ENCODE measurements around the gene TSPOAP1. TPM values are rescaled to one million over a fixed set of nuclear protein-coding genes. Genes with fewer than 3 reads are reported as not detected.

Gene TSPOAP1
- total RNA-seq, 1 experiment from 2014 or later, result 0.53 TPM

DNA sequence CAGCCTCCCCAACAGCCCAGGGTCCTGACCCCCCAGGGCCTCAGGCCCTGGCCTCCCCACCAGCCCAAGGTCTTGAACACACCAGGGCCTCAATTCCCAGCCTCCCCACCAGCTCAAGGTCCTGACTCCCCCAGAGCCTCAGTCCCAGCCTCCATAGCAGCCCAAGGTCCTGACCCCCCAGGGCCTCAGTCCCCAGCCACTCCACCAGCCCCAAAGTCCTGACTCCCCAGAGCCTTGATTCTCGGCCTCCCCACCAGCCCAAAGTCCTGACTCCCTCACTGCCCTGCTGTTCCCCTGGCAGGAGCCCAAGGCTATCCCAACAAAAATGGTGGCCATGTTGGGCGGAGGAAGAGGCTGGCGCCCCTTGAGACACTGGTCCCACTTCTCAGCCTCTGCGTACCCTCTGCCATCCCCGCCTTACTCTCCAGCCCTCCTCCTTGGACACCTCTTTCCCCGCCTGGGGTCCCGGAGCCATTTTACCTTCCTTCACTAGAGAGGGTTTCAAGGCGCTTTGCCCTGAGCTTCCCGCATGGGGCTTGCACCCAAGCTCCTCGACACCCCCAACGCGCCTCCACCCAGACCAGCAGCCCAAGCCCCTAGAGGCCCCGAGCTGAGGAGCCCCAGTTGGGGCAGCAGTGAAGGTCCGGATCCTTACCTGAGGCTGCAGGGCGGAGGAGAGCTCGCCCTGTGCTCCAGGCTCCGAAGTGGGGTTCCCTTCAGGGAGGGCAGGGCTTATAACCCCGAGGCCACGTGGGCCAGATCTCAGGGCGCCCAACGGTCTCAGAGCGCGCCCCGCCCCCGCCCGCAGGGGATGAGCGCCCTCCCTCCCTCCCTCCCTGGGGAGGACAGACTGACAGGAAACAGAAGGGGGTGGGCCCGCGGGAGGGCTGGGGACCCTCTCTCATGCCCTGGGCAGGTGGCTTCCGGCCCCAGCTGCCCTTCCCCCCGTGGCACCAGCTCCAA is 3.5 kb upstream of the TSPOAP1 start:
- H3K27ac ChIP-seq, result no peak overlapping the region

DNA sequence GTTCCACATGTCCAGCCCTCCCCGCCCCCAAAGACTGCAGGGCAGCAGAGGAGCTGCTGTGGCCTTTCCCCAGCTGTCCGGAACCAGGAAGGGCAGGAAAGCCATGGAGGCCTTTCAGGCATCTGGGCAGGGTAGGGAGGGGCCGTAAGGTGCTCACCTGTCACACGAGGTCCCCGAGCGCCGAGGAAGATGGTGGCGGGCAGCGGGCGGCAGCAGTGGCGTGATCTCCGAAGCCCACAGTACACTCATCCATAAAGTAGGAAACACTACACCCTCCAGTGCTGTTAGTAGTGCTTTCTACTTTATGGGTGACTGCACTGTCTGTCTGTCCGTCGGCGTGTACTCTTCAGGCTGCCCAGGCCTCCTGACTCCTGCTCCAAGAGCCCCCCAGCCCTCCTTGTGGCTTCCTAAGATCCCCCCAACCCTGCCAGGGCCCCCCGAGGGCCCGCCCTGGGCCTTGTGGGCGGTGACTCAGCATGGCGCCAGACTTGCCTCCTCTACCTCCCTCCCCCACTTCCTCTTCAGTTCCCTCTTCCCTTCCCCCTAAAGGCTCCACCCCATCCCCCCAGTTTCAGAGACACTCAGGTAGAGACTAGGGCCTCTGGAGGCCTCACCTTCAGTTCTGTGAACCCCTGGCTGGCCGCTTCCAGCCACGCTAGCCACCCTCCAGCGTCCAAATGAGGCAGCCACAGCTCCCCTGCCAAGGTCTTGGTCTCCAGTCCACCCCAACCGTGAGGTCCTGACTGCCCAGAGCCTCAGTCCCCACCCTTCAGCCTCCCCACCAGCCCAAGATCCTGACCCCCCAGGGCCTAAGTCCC is 2.6 kb upstream of the TSPOAP1 start:
- Histone ChIP-seq H3K27me3 (peaks cover 5% of the 10 kb centered on the region; the same call in 1 of the 2 replicates), H3K9me3 (replicated peaks) (no peaks in the 10 kb centered on the region), H3K27ac (no peak overlapping the region), H3K4me1 (no peaks in the 10 kb centered on the region), H3K4me3 (no peak overlapping the region), H3K36me3 (no peaks in the 10 kb centered on the region)
- no peak for DNase-seq

More for the DNA sequence above, 3.5 kb upstream of the TSPOAP1 start:
- Histone ChIP-seq H3K36me3 (no peaks in the 10 kb centered on the region), H3K9me3 (replicated peaks) (no peaks in the 10 kb centered on the region), H3K27me3 (peaks cover 5% of the 10 kb centered on the region; the same call in 1 of the 2 replicates), H3K4me1 (no peaks in the 10 kb centered on the region), H3K4me3 (no peak overlapping the region)
- DNase-seq, result no peak

DNA sequence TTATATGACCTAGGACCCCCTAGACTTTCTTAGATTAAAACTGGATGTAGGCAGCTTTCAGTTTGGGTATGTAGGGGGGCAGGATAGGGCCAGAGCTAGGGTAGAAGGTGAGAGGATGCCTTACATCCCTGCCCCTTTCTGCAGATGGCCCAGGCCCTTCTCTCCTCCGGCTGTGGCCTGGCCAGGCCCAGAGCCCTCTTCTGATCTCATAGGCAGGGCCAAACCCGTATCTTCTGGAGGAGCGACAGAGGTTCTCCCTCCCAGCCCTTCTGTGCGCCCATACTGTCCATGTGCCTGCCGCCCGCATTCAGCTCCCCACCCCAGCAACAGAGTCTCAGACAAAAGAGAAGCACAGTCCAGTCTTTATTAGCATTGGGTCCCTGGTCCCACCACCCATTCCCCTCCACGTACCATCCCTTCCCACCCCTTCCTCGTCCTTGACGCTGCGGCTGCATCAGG is 2.0 kb upstream of the TSPOAP1 start:
- H3K4me3 ChIP-seq, result no peak overlapping the region
- no peaks in the 10 kb centered on the region for H3K36me3 ChIP-seq
- no peaks in the 10 kb centered on the region for H3K4me1 ChIP-seq
- no peak for DNase-seq
- no peaks in the 10 kb centered on the region for H3K9me3 ChIP-seq (replicated peaks)
- no peak overlapping the region for H3K27ac ChIP-seq
- peaks cover 5% of the 10 kb centered on the region; the same call in 1 of the 2 replicates for H3K27me3 ChIP-seq

DNA sequence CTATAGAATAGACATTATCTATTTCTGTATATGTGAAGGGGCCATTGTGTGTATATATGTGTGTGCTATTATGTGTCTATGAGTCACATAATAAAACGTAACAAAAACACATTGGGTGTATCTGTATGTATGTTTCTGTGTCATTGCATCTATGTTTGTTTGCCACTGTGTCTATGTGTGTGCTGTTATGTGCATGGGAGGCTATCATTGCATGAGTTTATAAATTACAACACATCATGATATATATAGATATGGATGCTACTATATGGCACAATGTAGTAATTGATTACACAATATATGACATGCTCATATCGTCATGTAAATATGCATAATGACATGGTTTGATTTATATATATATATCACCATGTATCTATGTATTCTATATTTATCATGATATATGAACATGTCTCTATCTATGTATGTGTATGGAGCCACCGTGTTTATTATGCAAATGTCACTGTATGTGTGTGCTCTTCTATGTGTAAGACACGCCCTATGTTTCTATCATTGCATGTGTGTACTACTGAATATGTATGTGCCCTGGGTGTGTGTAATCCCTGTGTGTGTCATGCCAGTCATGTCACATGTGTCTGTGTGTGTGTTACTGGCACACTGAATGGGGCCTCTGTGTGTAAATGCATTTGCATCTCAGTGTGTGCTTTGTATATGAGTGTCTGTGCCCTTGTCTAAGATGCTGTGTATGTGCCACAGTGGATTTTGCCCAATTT is 1.4 kb upstream of the TSPOAP1 start:
- H3K27ac ChIP-seq, result no peak overlapping the region
- H3K4me3 ChIP-seq, result no peak overlapping the region

DNA sequence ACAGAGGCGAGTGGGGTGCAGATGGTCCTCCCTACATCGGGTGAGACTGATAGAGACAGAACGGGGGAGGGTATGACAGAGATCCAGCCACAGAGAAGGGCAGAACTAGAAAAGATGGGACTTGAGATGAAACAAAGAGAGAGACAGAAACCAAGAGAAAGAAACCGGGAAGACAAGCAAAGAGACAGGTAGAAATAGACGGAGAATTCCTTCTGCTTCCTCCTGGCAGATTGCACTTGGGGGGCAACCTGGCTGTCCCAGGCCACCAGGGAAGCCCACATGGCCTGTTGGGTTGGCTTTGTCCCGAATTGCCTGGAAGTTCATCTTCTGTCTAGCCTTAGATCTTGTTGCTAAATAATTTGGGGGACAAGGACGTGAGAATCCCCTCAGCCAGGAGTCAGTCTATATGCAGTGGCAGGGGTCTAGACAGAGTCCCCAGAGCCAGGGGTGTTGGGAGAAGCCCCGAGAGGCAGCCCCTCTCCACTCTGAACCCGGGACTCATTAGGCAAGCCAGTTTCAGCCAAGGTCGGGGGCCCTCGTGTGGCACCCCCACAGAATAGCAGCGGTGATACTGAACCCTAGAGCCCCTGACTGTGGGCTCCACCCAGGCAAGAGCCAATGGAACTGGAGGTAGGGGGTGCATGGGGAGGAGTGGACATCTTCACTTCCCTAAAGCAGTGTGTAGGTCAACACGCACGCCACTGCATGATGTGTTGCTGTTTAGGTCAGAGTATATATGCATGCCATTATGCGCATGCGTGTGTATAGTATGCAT is 627 bp upstream of the TSPOAP1 start:
- Histone ChIP-seq H3K27me3 (peaks cover 5% of the 10 kb centered on the region; the same call in 1 of the 2 replicates), H3K4me3 (no peak overlapping the region), H3K27ac (no peak overlapping the region), H3K9me3 (replicated peaks) (no peaks in the 10 kb centered on the region), H3K4me1 (no peaks in the 10 kb centered on the region), H3K36me3 (no peaks in the 10 kb centered on the region)
- DNase-seq, result peak in 1 of 2 experiments; percentile 36

More for the DNA sequence above, 1.4 kb upstream of the TSPOAP1 start:
- peaks cover 5% of the 10 kb centered on the region; the same call in 1 of the 2 replicates for H3K27me3 ChIP-seq
- H3K9me3 ChIP-seq (replicated peaks), result no peaks in the 10 kb centered on the region
- no peak for DNase-seq
- H3K4me1 ChIP-seq, result no peaks in the 10 kb centered on the region
- H3K36me3 ChIP-seq, result no peaks in the 10 kb centered on the region

DNA sequence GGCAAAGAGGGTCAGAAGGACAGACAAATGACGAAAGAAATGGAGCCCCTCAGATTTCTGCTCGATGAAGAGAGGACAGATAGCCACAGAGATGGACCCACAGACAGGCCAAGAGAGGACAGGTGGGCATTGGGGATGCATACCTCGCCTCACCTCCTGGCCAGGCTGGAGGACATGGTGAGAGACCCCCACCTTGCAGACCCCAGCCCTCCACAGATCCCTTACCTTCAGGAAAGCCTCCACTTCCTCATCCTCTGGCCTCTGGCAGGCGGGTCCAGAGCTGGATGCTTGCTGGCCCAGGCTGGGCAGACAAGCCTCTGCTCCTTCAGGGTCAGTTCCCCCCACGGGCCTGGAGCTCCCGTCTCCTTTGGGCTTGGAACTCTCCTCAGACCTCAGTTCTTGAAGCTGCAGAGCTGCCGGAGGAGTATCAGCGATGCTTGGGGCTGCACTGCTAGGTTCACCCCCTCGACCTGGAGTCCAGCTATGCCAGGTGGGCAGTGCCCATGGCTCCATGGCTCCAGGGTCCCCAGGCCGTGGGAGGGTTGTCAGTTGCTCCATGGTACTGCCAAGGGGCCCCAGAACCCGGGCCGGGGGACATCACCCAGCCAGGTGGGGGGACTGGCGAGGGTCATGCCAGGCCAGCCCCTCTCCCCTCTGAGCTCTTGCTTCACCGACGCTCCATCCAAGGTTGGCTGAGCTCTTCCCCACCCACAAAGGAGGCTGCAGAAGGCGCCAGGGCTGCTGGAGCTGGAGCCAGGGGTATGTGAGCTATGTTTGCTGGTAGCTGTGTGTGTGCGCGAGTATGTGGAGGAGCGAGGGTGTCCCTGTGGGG is 1.0 kb downstream of the TSPOAP1 start:
- Histone ChIP-seq H3K27ac (no peak overlapping the region), H3K36me3 (no peaks in the 10 kb centered on the region), H3K4me1 (no peaks in the 10 kb centered on the region), H3K4me3 (no peak overlapping the region), H3K27me3 (peaks cover 5% of the 10 kb centered on the region; the same call in 1 of the 2 replicates), H3K9me3 (replicated peaks) (no peaks in the 10 kb centered on the region)
- no peak for DNase-seq

DNA sequence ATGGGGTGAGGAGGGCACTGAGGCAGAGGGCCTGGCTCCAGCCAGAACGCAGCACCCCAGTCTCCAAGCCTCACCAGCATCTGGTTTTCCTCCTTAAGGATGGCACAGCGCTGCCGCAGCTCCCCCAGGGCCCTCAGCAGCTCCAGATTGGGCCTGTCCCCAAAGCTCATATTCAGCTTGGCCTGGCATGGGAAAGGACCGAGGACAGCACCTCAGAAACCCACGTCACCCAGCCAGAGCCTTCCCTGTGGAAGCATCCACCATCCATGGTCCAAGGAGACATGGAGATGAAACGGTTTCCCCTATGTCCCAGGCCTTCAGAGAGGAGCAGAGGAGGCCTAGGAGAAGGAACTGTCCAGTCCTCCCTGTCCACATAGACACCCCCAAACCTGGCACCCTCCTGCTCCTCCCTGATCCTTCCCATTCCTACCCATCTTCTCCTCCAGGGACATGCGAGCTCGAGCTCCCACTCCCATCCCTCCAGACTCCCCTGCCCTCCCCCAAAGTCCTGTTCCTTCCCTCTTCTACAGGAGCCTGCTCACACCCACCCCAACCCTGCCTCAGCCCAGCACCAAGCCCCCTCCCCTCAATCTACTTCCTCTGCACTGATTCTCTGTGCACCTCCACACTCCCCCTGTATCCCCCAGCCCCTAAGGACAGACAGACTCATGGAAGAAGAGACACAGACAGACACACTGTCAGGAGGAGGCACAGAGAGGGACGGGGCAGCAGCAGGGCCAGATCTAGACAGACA is 1.8 kb downstream of the TSPOAP1 start:
- Histone ChIP-seq H3K4me1 (no peaks in the 10 kb centered on the region), H3K27me3 (peaks cover 5% of the 10 kb centered on the region; the same call in 1 of the 2 replicates), H3K4me3 (no peak overlapping the region), H3K27ac (no peak overlapping the region), H3K36me3 (no peaks in the 10 kb centered on the region), H3K9me3 (replicated peaks) (no peaks in the 10 kb centered on the region)
- no peak for DNase-seq

DNA sequence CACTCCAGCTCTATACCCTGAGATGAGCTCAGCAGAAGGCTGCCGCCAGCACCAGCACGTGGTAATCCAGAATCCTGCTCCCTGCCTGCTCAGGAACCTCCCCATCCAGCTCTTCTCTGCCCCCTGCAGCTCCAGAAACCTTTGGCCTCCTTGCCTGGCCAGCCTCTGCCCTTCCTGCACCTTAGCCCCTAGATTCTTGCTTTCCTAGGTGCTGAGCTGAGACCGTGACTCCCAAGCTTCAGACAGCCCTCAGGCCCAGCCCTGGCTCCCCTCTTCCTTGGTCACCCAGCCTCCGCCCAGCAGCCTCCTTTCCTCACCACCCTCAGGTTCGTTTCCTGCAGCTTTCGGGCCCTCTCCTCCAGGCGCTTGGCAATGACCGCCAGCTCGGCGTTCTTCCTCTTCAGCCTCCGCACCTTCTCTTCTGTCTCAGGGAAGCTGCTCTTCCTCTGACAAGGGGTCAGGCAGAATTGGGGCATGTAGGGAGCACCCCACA is 2.6 kb downstream of the TSPOAP1 start:
- Histone ChIP-seq H3K9me3 (replicated peaks) (no peaks in the 10 kb centered on the region), H3K27me3 (peaks cover 5% of the 10 kb centered on the region; the same call in 1 of the 2 replicates), H3K27ac (no peak overlapping the region), H3K36me3 (no peaks in the 10 kb centered on the region), H3K4me1 (no peaks in the 10 kb centered on the region), H3K4me3 (no peak overlapping the region)
- no peak for DNase-seq

DNA sequence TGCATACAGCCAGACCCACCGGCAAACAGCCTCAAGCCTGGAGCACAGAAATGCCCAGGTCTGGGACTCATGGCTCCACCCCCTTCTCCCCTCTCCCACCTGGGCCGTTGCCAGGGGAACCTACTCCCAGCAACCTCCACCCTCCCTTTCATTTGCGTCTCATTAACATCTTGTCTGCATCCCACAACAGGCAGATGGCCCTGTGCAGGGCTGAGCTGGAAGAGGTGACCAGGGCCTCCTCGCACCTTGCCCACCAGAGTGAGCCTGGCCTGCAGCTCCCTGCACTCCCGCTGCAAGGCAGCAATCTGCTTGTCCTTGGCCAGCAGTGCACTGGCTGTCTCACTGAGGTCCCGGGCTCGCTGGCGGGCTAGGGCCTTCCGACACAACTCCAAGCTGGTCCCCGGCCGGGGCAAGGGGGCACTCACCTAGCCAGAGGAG is 3.3 kb downstream of the TSPOAP1 start:
- H3K36me3 ChIP-seq, result no peaks in the 10 kb centered on the region
- no peak overlapping the region for H3K4me3 ChIP-seq
- peaks cover 5% of the 10 kb centered on the region; the same call in 1 of the 2 replicates for H3K27me3 ChIP-seq
- H3K4me1 ChIP-seq, result no peaks in the 10 kb centered on the region
- DNase-seq, result no peak
- no peaks in the 10 kb centered on the region for H3K9me3 ChIP-seq (replicated peaks)
- no peak overlapping the region for H3K27ac ChIP-seq

DNA sequence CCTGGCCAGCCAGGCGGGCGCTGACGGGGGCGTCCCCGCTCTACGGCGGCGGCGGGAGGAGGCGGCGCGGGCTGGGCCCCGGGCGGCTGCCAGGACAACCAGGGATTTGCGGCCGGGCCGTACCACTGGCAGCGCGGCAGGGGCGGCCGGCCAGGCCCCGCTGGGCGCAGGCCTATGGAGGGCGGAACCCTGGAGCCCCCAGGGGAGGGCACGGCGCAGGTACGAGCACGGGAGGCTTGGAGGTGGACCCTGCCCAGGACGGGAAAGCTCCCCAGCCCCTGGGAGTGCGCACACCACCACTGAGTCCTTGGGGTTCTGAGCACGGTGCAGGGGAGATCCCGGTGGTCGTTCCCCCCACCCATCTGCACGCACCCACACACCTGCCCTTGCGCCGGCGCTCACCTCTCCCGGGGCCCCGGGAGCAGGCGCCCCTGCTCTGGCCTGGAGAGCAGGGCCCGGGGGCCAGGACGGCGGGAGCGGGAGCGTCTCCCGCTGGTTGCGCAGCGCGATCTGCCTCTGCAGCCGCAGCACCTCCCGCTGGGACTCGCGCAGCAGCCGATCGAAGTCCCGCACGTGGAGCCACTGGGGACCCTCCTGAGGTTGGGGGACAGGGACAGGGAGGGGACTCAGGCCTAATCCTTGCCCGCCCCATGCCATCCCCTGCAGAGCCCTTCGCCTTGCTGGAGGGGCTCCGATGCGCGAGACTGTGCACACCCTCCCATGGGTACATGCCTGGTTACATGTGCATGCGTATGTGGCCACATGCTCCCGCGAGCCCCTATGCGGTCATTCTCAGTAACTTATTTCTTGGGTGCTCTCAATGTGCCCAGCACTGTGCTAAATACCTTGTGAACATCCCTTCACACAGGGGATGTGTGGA is 3.9 kb downstream of the TSPOAP1 start:
- no peak overlapping the region for H3K27ac ChIP-seq
- DNase-seq, result no peak
- H3K36me3 ChIP-seq, result no peaks in the 10 kb centered on the region
- no peaks in the 10 kb centered on the region for H3K9me3 ChIP-seq (replicated peaks)
- H3K27me3 ChIP-seq, result peaks cover 5% of the 10 kb centered on the region; the same call in 1 of the 2 replicates
- peak overlapping the region; percentile 16; the same call in 1 of the 2 replicates for H3K4me3 ChIP-seq
- H3K4me1 ChIP-seq, result no peaks in the 10 kb centered on the region

DNA sequence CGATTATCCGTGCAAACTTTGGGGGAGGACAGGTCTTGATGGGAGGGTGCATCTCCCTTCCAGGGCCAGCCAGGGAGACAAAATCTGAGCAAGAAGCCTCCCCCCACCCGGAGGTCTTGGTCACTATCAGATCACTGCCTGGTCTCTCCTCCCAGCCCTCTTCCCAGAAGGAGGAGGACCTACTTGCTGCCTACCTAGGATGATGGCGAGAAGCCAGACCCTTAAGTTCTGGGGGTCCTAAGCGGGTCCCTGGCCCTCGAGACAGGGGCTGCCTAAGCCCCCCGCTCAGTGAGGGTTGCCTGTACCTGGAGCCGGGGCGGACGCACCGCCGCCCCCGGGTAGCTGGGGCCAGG is 4.6 kb downstream of the TSPOAP1 start:
- H3K27me3 ChIP-seq, result peaks cover 2% of the 10 kb centered on the region; the same call in 1 of the 2 replicates
- H3K4me3 ChIP-seq, result peak overlapping the region; percentile 16; the same call in 1 of the 2 replicates
- no peaks in the 10 kb centered on the region for H3K36me3 ChIP-seq
- no peaks in the 10 kb centered on the region for H3K4me1 ChIP-seq
- DNase-seq, result no peak
- no peak overlapping the region for H3K27ac ChIP-seq
- no peaks in the 10 kb centered on the region for H3K9me3 ChIP-seq (replicated peaks)

Measured in SJCRH30 (cell line).